Upper lobe of left lung (tissue), 4 donors: ENCODE measurements around the gene PDE1C.

Experiments
- EP300 ChIP-seq, 4 donors: sonication (generic); formaldehyde crosslinking; IDR thresholded peaks; one replicate each; pipeline ENCODE4 v1.5.1; 2017; ENCODE audit warnings: antibody characterized with exemption in 4 of 4, control low read depth in 2 of 4
- POLR2A ChIP-seq, 4 donors: fragments of 450-650 bp; IDR thresholded peaks; one replicate each; pipeline ENCODE4 v1.5.1; 2016 to 2017; ENCODE audit warnings: antibody characterized with exemption in 4 of 4, mild to moderate bottlenecking in 2 of 4
- POLR2AphosphoS5 ChIP-seq, 2 donors: sonication (generic); formaldehyde crosslinking; IDR thresholded peaks; one replicate each; pipeline ENCODE4 v1.5.1; 2017; ENCODE audit warnings: antibody characterized with exemption in 2 of 2
- TF ChIP-seq, protein P1 (sequence below), 6 experiments: fragments of 450-650 bp in 4 of 6; fragments of 200-600 bp in 2 of 6; sonication (generic) in 2 of 6; IDR thresholded peaks; one replicate each; pipeline ENCODE4 v1.5.1; 2016 to 2019; ENCODE audit warnings: antibody characterized with exemption in 6 of 6

DNA sequence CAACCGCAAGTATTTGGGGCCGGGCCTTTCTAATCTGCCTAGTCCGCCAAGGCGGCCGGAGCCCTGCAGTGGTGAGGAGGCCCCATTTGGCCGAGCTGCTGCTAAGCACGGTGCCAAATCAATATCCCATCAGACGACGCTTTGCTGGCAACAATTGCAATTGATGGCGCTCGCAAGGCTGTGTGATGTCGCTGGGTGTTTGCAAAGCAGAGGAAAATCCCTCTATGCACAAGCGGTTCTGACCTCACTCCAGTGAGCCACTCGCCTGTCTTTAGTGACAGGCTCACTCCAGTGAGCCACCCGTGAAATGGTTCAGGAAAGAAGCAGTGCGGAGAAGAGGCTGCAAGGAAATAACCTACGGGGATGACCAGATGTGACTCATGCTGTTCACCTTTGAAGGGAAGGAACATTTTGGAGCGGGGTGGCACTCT lies 18.3 kb upstream of the PDE1C start:
- TF ChIP-seq EP300 (IDR thresholded peaks at IDR 0.05) (no peak), POLR2A (IDR thresholded peaks at IDR 0.05) (no peak), POLR2AphosphoS5 (IDR thresholded peaks at IDR 0.05) (no peak)
- TF ChIP-seq, protein P1, sequence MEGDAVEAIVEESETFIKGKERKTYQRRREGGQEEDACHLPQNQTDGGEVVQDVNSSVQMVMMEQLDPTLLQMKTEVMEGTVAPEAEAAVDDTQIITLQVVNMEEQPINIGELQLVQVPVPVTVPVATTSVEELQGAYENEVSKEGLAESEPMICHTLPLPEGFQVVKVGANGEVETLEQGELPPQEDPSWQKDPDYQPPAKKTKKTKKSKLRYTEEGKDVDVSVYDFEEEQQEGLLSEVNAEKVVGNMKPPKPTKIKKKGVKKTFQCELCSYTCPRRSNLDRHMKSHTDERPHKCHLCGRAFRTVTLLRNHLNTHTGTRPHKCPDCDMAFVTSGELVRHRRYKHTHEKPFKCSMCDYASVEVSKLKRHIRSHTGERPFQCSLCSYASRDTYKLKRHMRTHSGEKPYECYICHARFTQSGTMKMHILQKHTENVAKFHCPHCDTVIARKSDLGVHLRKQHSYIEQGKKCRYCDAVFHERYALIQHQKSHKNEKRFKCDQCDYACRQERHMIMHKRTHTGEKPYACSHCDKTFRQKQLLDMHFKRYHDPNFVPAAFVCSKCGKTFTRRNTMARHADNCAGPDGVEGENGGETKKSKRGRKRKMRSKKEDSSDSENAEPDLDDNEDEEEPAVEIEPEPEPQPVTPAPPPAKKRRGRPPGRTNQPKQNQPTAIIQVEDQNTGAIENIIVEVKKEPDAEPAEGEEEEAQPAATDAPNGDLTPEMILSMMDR (IDR thresholded peaks at IDR 0.05): no peak
